ENCODE results near the gene SUPT4H1.

SUPT4H1 gene

GRCh38 chr17:58339755-58340404 lies 12.1 kb downstream of the SUPT4H1 start:
- TF ChIP-seq CTCF (conservative IDR thresholded peaks at IDR 0.05; ENCODE audit: low read depth, low read length): no peak
- no peak for DNase-seq (ENCODE audit: low read depth)
- no peak overlapping the region for H3K4me3 ChIP-seq (ENCODE audit: low read depth, low read length)

GRCh38 chr17:58338841-58339754 lies 12.9 kb downstream of the SUPT4H1 start:
- H3K4me3 ChIP-seq (ENCODE audit: low read depth, low read length): peak overlapping the region; percentile 16
- TF ChIP-seq CTCF (conservative IDR thresholded peaks at IDR 0.05; ENCODE audit: low read depth, low read length): no peak
- peak; percentile 62 for DNase-seq (ENCODE audit: low read depth)

- TF ChIP-seq CTCF (conservative IDR thresholded peaks at IDR 0.05; ENCODE audit: low read depth, low read length): no peak
- H3K4me3 ChIP-seq (ENCODE audit: low read depth, low read length): no peak overlapping the region
- no peak for DNase-seq (ENCODE audit: low read depth)
These were observed 13.6 kb downstream of the SUPT4H1 start for GRCh38 chr17:58338454-58338840.

- DNase-seq (ENCODE audit: low read depth): peak; percentile 62
- no peak for TF ChIP-seq CTCF (conservative IDR thresholded peaks at IDR 0.05; ENCODE audit: low read depth, low read length)
- no peak overlapping the region for H3K4me3 ChIP-seq (ENCODE audit: low read depth, low read length)
These were observed 14.2 kb downstream of the SUPT4H1 start for GRCh38 chr17:58337600-58338453.

GRCh38 chr17:58337210-58337599 lies 14.8 kb downstream of the SUPT4H1 start:
- no peak for TF ChIP-seq CTCF (conservative IDR thresholded peaks at IDR 0.05; ENCODE audit: low read depth, low read length)
- no peak for DNase-seq (ENCODE audit: low read depth)
- no peak overlapping the region for H3K4me3 ChIP-seq (ENCODE audit: low read depth, low read length)

- TF ChIP-seq CTCF (conservative IDR thresholded peaks at IDR 0.05; ENCODE audit: low read depth, low read length): no peak
- no peak overlapping the region for H3K4me3 ChIP-seq (ENCODE audit: low read depth, low read length)
- no peak for DNase-seq (ENCODE audit: low read depth)
These were observed 15.4 kb downstream of the SUPT4H1 start for GRCh38 chr17:58336456-58337209.
